NB4 (cell line): ENCODE measurements around the gene GOLGA6L22.
"Not testable (repeated sequence)": the region's sequence is repeated elsewhere in the genome, so short reads cannot be mapped to it uniquely, and the experiment has no call there.

Experiments
- DNase-seq: peaks from one replicate; pipeline ENCODE4 v3.0.0; 2010; ENCODE audit warnings: low read depth
- H3K4me3 ChIP-seq: one replicate; pipeline ENCODE4 v1.5.1; 2011; ENCODE audit warnings: mild to moderate bottlenecking, low read depth, low read length, moderate library complexity

GOLGA6L22 gene

GRCh38 chr15:22458603-22459002 lies at the start of gene GOLGA6L22:
TSS of gene GOLGA6L22 (plus strand) at chr15:22458903. CDS start at chr15:22458994, 91 bp downstream.
- not testable (repeated sequence) for H3K4me3 ChIP-seq, DNase-seq

- H3K4me3 ChIP-seq, DNase-seq: not testable (repeated sequence)
Measured at GRCh38 chr15:22417288-22417687, 41.4 kb upstream of the GOLGA6L22 start.

DNA sequence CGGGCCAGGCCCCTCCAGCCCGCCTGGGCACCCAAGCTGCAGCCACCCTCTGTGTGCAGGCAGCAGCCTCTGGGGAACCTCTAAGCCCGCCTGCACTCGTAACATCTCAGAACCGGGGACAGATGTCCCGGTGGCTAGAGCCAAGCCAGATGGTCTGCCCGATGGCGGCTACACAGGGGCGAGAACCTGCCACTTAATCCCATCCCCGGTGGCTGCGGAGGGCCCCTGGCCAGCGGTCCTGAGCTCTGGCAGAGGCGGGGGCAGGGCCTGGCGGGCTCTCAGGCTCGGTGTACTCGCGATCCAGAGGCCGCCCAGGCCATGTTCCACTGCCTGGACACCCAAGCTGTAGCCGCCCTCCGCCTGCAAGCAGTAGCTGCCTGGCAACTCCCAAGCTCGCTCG lies 40.9 kb upstream of the GOLGA6L22 start:
- H3K4me3 ChIP-seq, DNase-seq: not testable (repeated sequence)

DNA sequence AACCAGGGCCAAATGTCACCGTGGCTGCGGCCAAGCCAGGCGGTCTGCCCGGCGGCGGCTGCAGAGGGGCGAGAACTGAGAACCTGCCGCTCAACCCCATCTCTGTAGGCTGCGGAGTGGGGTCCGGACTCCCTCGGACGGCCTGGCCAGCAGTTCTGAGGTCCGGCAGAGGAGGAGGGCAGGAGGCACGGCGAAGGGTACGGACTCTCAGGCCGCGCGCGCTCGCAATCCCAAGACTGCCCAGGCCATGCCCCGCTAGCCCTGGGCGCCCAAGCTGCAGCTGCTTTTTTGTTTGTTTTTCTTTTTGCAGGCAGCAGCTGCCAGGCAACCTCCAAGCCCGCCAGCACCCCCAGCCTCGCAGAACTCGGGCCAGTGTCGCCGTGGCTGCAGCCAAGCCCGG lies 40.5 kb upstream of the GOLGA6L22 start:
- DNase-seq, H3K4me3 ChIP-seq: not testable (repeated sequence)

DNA sequence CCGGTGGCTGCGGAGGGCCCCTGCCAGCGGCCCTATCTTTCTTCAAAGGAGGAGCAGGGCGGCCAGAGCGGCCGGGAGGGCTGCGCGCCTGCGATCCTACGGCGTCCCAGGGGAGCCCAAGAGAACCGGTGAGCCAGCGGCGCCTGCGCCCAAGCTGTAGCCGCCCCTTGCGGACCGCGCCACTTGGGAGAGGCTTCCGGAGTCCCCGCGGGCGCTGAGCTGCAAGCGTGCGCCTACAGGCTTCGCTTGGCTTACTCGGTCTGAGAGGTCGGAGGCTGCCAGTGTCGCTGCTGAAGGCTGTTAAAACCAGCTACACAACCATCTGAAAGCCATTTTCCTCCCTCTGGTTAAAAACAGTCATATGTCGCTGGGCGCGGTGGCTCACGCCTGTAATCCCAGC lies 40.0 kb upstream of the GOLGA6L22 start:
- DNase-seq, H3K4me3 ChIP-seq: not testable (repeated sequence)

GRCh38 chr15:22420340-22420739 lies 38.4 kb upstream of the GOLGA6L22 start:
- DNase-seq, result not testable (repeated sequence)

GRCh38 chr15:22429426-22429825 lies 29.3 kb upstream of the GOLGA6L22 start:
- not testable (repeated sequence) for H3K4me3 ChIP-seq, DNase-seq

More at GRCh38 chr15:22420340-22420739, 38.4 kb upstream of the GOLGA6L22 start:
- not testable (repeated sequence) for H3K4me3 ChIP-seq

DNA sequence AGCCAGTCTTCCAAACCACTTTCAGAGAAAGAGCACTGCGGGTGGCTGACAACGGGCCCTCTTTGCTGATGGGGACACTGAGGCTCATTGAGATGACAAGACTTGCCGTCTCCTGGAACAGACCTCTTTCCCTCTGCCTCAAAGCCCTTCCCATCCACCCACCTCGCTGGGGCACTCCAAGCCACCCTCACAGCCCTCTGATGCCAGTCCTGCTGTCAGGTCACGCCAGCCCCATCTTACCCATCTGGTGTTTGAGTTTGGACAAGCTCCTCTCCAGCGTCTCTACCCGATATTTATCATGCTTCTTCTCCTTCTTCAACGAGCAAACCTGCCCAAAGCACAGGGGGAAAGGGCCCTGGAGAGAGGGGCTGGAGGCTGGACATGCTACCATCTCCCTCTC lies 27.0 kb upstream of the GOLGA6L22 start:
- not testable (repeated sequence) for H3K4me3 ChIP-seq, DNase-seq

DNA sequence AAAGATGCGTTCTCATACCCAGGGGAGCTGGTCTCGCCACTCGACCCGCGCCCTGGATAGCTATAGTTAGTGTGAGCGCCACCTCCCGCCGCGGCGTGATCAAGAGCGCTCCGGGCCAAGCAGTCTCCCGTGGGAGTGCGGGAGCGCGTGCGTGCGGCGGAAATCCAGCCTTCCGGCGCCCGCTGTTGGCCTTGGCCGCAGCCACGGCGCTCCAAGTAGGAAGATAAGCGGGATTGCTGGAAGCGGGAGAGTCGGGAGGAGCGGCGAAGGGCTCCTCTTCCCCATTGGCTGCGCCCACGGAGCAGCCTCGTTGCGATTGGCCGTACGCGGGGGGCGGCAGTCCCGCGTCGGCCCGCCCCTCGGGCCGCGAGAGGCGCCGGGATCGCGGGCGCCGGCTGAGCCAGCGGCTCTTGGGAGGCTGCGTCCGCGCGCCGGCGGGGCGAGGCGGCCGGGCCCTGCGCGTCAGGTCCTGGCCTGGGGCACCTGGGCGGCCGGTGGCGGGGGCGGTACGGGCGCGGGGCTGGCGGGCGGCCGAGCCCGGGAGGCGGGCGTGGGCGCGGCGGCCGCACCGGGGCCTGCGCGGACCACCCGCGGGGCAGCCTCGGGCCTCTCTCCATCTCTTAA lies 35.9 kb downstream of the GOLGA6L22 start:
- DNase-seq, result peak; percentile 54
- not testable (repeated sequence) for H3K4me3 ChIP-seq

GRCh38 chr15:22497200-22497599 lies 38.5 kb downstream of the GOLGA6L22 start:
- H3K4me3 ChIP-seq, DNase-seq: not testable (repeated sequence)

DNA sequence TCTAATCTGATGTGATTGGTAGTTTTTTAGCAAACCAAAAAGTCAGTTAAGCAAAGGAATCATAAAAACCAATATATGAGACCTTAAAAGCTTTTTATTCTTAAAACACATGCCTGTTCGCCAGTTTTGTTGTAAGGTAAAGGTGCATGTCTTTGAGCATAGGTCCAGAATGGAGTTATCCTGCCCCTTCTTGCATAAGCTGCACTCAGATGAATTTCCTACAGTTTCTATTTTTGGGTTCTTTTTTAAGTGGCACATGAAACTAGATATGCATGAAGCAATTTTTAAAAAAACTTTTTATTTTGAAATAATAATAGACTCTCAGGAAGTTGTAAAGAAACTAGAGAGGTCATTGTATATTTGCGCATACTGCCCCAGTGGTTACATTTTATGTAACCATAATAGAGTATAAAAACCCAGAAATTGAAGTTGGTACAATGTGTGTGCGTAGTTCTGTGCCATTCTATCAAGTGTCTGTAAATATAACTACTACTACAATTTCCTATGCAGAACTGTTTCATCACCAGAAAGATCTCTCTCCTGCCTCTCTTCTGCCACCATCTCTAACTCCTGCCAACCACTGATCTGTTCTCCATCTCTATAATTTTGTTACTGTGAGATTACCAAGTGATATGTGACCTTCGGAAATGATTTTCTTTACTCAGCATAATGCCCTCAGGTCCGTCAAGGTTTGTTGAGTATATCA lies 39.7 kb downstream of the GOLGA6L22 start:
- DNase-seq, H3K4me3 ChIP-seq: not testable (repeated sequence)

DNA sequence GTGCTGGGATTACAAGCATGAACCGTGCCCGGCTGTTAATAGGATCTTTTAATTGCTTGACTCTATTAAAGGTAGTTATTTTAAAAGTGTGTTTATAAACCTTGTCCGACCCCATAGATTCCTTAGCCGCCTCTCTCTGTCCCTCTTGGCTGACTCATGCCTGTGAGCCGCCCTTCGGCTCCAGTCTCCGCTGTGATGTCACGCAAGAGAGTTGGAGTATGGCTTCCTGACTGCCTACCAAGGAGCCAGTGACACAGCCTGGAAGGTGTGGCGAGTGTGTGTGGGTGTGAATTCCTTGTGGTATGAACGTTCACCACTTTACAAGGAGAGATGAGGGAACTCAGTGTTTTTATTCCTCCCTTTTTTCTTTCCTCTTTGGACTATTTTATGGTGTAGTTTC lies 43.6 kb downstream of the GOLGA6L22 start:
- not testable (repeated sequence) for DNase-seq, H3K4me3 ChIP-seq

GRCh38 chr15:22506959-22507358 lies 48.3 kb downstream of the GOLGA6L22 start:
- not testable (repeated sequence) for DNase-seq, H3K4me3 ChIP-seq

- not testable (repeated sequence) for DNase-seq, H3K4me3 ChIP-seq
Measured at GRCh38 chr15:22516140-22516539, 57.4 kb downstream of the GOLGA6L22 start.
